ENCODE data around the gene CLCN5.

CLCN5 gene

DNA sequence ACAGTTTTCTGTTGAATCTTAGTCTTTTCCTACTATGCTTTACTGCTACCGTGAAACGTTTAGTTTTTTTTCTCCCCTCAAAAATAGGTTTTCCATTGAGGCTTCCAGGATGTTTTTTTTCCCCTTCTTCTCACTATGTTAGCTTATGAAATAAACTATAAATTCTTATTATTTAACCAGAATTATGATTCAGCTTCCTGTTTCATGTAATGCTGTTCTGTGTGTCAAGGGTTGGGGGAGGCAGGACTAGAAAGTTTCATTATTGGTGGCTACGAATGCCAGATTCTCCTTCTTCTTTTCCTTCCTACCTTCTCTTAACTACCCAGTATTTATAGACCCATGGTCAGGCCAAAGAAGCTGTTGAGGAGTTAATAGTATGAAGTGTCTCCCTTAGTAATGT lies 11.8 kb downstream of the CLCN5 start:
- peak; percentile 2 for DNase-seq

DNA sequence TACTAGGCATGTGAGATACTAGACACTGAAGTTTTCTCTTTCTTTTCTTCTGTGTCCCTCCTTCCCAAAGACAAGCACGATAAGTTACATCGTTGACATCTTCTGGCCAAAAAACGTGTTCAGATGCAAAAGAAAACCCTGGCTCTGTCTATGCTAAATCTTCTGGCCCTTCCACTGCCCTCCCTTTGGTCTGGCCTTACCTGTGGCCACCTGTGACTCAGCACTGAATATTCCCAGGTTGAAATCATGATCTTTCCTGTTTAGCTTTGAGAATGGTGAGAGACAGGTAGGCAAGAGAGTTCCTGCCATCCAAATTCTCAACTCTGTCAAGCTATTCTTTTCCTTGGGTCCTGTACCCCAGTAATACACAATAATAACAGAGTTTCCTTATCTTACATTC lies 12.3 kb downstream of the CLCN5 start:
- no peak for DNase-seq

GRCh38 chrX:49947781-49948180 lies 25.4 kb downstream of the CLCN5 start:
- DNase-seq, result no peak

DNA sequence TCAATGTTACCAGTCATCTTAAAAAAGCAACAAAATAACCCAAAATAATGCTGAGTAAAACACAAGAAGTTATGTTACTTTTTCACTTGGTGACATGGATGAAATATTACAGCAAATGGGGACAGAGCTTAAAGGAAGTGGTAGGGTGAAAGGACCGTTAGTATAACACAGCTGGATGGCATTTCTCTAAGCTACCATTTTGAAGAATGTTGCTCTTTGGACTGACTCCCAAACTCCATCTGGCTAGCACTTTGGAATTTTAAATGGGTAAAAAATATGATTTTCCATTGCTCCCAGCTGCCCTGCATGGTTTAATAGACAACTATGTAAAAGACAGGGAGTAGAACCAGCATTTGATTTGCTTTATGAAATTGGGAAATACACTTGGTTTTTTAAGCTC lies 27.6 kb downstream of the CLCN5 start:
- DNase-seq, result no peak

DNA sequence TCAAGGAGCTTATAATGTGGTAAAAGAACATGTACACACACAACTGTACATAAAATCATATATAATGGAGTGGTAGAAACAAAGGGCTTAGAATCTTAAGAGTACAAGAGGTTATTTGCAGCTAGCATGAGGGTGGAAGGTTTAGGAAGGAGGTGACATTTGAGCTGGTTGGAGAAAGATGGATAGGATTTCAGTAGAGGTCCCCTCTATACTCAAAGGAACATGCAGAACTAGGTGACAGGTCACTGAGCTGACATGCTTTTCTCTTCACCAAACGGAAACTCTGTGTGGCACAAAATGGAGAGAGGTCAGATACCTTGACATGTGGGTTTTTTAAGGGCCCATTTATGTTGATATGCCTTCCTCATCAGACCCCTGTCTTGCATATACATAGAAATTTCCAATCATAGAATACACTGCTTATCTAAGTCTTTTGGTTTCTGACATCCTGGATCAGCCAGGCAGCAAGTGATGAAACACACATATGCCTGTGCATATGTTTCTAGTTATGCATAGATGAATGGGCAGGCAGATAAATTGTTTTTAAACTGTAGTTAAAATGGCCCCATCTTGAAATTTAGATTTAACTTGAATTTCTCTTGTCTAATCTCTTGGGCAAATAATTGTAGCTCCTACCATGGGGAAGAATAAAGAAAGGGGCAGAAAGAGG lies 29.3 kb downstream of the CLCN5 start:
- no peak for DNase-seq

DNA sequence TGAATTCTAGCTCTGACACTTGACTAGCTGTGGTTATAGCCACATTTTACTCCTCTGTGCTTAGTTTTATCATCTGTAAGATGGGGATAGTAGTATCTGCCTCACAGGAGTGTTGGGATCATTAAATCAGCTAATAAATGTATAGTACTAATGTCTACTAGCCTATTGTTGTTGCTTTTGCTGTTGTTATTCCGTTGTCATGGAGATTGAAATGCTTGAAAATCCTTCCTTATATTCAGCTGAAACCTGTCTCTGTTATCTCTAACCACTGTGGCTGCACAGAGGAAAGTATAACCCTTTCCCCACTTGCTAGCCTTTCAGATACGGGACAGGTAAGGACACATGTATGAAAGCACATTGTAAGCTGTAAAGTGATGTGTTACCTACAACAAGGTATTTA lies 33.9 kb downstream of the CLCN5 start:
- no peak for DNase-seq

DNA sequence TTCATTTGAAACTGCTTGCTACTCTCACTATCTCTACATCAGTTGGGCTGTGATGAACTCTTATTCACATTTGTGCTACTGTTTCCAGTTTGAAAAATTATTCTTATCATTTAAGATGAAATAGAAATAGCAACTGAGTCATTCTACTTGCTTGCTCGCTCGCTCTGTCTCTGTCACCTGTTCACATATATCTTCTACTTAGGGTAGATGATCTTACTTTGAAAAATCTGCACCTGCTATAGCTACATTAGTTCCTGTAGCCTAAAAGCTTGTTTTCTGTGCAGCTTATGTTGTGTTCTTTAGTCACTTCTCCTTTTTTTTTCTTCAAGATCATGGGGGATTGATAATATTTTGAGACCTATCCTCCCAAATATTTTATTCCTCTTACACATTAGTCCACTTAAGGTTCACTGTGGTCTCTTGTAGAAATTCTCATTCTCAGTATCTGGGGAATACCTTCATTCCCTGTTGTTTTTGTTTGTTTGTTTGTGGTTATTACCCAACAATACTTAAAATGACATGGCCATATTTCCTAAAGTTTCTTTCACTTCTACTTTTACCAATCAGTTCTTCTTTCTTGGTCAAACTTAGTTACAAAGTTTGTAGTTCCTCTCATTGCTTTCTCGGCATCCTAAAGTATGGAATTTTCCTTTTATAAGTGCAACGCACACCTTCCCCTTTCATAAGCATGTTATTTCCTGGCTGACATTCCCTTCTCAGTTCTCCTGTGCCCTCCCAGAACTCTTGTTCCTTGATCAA lies 36.5 kb downstream of the CLCN5 start:
- DNase-seq, result no peak

- no peak for DNase-seq
Observed at GRCh38 chrX:49959602-49960001, 37.2 kb downstream of the CLCN5 start.

- no peak for DNase-seq
Observed at GRCh38 chrX:49960061-49960460, 37.7 kb downstream of the CLCN5 start.

- DNase-seq, result no peak
Observed at GRCh38 chrX:49970674-49971073, 48.3 kb downstream of the CLCN5 start.

DNA sequence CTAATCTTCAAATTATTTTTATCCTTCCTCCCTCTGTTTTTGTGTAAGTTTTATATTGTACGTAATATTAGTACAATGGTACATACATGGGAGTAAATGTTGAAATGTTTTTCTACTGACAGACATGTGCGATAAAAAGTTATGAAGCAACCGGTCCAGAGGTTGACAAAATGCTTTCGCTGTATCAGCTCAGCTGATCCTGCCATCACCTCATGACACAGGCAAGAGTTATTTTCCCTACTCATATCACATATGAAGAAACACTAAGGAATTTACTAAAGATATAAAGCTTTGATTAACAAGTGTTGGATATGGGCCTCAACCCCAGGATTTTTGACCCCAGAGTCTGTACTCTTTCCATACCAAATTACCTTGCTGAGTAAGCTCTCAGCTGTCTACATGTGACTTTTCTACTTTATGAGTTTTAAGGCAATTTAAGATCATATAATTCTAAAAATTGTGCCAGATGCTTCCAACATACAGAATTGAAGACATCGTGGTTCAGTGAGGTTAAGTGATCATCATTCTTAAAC lies 50.0 kb downstream of the CLCN5 start:
- no peak for DNase-seq

DNA sequence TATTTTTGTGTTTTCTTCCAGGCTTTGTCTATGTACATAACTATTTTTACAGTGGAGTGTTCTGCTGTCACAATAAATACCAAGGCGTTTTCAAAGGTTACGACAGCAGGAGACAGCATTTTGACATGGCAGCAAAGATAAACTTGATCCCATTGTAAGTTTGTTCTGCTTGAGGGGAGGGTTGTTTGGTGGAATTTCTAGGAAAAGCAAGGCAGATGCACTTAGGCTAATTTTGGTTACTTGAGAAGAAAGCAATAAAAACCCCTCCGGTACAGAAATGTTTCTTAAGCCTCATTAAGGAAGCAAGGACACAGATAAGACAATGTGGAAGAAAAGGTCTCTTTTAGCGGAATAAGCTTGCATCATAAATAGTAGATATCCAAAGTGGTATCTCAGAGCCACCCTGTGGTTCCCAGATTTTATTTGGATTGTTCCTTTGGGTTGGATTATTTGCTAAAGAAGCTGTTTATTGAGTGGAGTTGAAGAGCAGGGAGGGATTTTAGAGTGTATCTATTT lies 54.3 kb downstream of the CLCN5 start:
- no peak for DNase-seq

DNA sequence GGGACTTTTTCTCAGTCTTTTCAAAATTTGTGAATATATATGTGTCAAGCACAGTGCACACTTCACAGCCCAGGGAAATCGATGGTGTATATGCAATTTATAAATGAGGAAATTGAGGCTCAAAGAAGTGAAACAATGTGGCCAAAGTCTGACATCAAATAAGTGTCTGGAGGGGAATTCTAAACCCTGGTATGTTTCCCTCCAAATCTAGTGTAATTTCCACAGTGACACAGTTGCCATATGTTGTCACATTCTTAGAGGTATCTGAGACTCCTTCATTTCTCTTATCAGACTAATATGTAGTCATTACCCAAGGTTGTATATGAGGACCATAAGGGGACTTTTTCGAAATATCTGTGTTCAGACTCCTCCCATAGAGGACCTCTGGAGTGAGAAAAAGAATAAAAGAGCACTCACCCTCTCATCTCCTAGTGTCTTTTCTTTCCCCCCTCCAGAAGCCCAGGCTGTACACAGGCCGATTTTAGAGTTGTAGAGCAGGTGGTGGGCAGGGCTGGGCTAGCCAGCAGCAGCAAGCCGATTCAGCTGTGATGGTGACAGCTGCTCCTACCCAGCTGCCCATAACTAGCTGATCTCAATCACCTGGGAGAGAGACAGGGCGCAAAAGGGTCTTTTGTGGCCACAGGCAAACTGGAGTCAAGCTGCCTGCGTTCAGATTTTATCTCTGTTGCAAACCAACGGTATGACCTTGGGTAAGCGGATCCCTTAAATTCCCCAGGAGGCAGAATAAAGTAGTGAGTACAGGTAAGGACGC lies 55.1 kb downstream of the CLCN5 start:
- DNase-seq, result no peak

- no peak for DNase-seq
Observed at GRCh38 chrX:49978176-49978575, 55.8 kb downstream of the CLCN5 start.

DNA sequence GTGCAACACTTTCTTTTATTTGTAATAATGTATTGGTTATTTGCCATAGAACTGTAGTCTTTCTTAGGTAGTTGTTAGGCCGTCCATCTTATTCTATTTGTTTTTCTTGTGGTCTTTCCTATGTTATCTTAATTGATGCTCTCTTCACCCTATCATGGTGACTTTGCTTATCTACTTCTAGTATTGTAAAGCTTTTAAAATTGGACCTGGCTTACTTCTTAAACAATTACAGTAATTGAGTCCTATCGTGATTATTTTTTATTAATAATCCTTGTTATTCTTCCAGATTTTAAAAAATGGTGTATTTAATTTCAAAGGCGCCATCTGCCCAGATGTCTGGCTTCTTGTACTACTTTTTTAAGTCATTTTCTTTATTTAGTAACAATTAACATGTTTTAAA lies 63.7 kb downstream of the CLCN5 start:
- DNase-seq, result no peak

DNA sequence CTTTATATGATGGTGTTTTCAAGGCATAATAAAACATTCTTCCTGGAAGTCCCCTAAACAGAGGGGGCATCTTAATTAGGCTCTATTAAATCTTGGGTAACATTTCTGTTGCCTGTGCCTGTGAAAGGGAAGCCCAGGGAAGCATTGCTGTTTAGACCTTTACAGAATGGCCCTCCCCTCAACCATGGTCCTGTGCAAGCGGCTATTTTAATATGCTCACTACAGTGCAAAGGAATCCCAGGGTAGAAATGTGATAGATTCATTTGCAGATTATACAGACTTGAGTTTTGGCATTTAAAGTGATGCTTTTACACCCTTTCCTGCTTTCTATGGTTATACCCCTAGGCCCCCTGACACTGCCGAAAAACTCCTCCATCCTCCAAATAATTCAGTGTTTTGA lies 65.3 kb downstream of the CLCN5 start:
- no peak for DNase-seq

- peak; percentile 4 for DNase-seq
Observed at GRCh38 chrX:49988143-49988542, 65.7 kb downstream of the CLCN5 start.

GRCh38 chrX:49991758-49992157 lies 69.4 kb downstream of the CLCN5 start:
- no peak for DNase-seq

GRCh38 chrX:49992853-49993252 lies 70.5 kb downstream of the CLCN5 start:
- DNase-seq, result no peak

DNA sequence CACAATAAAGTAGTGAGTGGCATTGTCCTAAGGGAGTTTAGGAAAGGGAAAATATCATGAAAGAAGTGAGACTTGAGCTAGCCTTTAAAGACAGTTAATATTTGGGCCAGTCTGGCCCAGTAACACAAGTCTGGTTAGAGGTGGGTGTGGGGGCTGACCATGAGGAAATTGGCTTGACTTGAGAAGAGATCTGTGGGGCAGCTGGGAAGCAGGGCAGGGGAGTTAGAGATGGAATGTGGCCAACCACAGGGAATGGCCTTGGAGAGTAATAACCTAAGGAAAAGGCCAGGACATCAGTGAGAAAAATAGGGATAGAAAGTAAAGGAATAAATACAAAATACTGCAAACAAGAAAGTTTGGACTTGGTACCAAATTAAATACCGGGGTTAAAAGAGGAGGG lies 71.3 kb downstream of the CLCN5 start:
- no peak for DNase-seq

DNA sequence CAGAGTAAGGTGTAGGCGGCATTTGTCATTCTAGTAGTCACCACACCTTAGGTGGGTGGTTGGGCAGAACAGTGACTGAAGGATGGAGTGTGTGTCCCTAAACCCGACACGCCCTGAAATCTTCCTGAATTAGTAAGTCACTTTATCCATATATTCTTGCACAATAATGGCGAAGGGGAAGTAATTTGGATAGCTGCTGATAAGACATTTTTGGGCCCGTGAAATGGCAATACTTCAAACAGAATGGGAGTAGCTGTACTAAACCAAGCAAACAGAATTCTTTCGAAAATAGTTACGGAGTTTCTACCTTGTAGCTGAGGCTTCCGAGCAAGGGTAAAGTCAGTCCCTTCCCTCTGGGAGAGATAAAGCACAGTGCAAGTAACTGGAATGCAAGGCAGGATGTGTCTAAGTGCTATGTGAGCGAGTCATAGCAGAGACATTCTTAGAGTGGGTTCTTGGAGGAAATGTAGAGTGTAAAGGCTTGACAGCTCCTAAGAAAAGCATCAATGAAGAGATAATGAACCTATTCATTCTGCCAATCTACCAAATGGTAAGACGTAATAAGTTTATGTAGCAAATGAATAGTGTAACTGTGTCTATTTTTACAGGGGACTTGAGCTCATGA lies 72.8 kb downstream of the CLCN5 start:
- peak; percentile 88 for DNase-seq

DNA sequence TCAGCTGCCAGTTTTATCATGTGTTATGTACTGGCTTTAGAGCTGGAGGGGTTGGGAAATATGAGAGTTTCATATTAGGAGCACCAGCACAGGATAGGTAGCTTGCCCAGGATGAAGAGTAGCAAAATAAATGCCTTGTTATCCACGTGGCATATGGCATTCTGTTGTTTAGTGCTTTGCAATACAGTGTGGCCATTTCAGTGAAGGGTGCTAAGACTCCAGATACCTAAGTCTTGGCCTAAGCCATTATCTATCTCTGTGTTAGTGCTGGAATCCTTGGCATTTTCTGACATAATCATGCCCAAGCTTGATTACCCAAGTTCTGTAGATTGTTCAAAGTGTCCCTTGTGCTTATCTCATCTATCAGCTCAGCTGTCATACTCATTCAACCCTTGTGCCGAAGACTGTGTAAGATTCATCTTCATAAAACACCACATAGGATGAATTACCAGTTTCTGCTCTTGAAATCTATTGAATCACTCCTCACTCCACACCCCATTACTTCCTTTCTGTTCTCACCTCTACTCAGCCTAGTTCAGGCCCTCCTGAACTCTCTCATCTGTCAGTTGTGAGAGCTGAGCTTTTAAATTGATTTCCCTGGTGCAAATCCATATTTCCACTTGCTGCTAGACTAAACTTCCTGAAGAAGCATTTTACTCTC lies 73.5 kb downstream of the CLCN5 start:
- DNase-seq, result peak; percentile 27

All from fibroblast of skin of back (primary cell).